NCI-H524 treated with DMSO at 0.1 percent for 48 hours (cell line): Measurements from ENCODE around the gene CALHM2.
"Not testable (repeated sequence)": the region's sequence is repeated elsewhere in the genome, so short reads cannot be mapped to it uniquely, and the experiment has no call there.

Experiments
- DNase-seq: peaks from one replicate; lab custom pipeline; 2025; lab: John Stamatoyannopoulos, UW

CALHM2 gene

DNA sequence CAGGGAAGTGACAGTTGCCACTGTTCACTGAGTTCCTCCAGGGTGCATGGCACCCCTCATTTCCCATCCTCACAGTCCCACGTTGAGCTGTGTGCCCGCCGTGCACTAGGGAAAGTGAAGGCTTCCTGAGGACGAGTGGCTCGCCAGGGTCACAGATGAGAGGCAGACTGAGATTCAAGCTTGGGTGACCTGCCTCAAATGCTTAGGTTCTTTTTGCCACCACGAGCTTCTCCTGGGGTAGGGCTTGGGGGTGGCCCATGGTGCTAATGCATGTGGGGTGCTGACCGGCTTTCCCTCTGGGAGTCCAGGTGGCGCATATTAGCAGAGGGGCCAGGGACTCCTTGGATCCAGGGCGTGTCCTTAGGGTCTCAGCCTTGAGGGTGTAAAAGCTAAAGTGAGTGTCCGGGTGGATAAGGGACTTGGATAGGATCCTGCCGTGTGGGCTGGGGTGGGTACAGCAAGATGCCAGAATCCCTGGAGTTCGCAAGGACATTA lies 1.9 kb downstream of the CALHM2 start:
- DNase-seq: no peak

DNA sequence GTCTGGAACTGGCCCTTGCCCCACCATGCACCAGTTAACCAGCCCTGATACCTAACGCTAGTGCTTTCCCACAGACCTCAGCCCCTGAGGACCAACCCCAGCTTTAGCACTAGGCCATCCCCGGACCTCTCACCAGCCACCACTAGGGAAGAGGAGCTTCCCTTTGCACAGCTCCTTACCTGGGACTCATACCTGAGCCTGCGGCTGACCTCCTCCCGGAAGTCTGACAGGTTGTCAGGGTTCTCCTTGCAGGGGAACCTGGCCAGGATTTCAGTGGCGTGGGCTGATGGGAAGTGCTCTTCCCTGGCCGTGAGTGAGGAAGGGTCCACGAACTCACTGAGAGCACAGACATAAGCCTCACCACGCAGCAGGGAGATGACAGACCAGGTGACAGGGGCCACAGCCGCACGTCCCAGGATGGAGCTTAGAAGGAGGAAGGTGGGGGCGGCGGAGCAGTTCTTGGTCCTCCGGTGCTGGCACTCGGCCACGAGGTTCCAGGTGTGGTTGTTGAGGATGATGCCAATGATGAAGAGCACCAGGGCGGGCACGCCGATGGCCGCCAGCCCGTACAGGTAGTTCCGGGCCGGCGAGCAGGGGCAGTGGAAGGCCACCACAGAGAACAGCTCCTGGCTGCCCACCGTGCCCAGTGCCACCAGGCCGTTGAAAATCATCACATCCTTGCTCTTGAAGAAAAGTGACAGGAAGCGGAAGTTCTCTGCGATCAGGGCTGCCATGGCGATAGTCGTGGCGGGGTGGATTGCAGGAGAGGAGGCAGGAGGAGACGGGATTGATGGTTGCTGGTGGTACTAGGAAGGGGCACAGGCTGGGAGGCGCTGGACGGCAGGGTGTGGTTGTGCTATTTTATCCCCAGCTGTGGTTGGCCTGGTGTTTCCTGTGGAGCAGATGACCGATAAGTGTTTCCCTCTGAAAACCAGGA lies 2.7 kb downstream of the CALHM2 start:
- DNase-seq: no peak

GRCh38 chr10:103448746-103449145 lies 3.4 kb downstream of the CALHM2 start:
- DNase-seq: no peak

GRCh38 chr10:103447187-103447586 lies 5.0 kb downstream of the CALHM2 start:
- no peak for DNase-seq

- no peak for DNase-seq
Observed at GRCh38 chr10:103445767-103446567, 6.2 kb downstream of the CALHM2 start.

DNA sequence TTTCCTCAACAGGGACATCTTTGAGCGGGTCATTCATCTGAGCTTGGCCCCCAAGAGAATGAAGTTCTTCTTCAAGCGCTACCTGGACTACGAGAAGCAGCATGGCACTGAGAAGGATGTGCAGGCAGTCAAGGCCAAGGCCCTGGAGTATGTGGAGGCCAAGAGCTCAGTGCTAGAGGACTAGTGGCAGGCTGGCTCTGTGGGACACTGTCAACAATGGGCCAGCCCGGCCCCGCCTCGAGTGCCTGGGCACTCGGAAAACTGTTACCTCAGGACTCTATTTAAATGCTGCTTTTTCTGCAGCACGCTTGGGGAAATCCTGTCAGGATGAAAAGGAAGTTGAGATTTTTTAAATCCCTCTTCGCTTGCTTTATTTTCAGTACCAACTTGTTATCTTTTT lies 6.8 kb downstream of the CALHM2 start:
- no peak for DNase-seq

- no peak for DNase-seq
Observed at GRCh38 chr10:103444478-103444877, 7.7 kb downstream of the CALHM2 start.

DNA sequence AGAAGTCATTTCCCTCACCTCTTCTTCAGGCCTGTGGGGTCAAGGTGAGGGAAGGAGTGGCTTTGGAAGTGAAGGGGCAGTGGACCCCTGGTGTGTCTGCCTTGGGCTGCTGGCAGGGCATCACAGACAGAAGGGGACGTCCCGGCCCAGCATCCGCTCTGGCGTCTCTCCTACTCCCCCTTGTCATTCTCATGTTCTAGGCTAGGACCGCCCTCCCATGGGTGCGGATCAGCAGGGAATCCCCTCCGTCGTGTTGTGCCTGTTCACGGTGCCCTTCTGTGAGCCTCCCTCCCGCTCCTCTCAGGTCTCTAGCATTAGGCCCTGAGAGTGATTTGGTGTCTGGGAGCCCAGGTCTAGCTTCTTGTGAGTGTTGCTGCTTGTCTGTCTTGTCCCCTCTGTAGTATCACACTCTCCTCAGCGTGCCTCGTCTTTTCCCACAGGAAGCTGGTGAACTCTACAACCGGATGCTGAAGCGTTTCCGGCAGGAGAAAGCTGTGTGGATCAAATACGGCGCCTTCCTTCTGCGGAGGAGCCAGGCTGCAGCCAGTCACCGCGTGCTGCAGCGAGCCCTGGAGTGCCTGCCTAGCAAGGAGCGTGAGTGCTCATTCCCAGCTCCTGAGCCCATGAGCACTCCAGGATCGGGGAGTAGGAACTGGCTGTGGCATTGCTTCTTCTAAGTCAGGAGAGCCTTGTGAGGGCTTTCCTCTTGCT lies 8.5 kb downstream of the CALHM2 start:
- no peak for DNase-seq

DNA sequence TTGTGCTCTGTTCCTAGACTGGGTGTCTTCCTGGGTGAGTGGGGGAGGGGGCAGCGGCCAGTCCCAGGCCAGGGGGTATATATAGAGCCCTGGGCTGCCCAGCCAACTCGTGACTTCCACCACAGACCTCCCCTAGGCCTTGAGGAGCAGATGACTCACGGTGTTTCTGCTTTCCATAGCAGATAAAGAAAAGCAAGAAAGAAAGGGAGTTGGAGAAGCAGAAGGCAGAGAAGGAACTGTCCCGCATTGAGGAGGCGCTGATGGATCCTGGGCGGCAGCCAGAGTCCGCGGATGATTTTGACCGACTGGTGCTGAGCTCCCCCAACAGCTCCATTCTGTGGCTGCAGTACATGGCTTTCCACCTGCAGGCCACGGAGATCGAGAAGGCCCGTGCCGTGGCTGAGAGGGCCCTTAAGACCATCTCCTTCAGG lies 10.1 kb downstream of the CALHM2 start:
- DNase-seq: no peak

- DNase-seq: no peak
Observed at GRCh38 chr10:103441611-103442010, 10.6 kb downstream of the CALHM2 start.

DNA sequence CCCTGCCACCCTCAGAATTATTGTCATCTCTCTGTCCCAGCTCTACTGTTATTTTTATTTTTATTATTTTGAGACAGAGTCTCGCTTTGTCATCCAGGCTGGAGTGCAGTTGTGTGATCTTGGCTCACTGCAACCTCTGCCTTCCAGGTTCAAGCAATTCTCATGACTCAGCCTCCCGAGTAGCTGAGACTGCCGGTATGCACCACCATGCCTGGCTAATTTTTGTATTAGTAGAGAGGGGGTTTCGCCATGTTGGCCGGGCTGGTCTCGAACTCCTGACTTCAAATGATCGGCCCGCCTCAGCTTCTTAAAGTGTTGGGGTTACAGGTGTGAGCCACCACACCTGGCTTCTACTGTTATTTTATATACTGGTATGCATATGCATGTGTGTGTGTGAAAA lies 11.0 kb downstream of the CALHM2 start:
- DNase-seq: no peak

DNA sequence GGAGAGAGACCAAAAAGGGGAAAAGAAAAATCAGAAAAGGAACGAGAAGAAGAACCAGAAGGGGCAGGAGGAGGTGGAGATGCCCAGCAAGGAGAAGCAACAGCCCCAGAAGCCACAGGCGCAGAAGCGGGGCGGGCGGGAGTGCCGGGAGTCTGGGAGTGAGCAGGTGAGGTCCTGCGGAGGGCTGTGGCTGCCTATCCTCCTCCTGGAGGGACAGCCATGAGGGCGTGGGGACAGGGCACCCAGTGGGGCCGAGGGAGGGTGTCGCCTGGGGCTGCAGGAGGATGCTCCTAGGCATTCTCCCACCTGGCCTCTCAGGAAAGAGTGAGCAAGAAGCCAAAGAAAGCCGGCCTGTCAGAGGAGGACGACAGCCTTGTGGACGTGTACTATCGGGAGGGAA lies 11.8 kb downstream of the CALHM2 start:
- DNase-seq: no peak

GRCh38 chr10:103439776-103440175 lies 12.4 kb downstream of the CALHM2 start:
- no peak for DNase-seq

- DNase-seq: no peak
Observed at GRCh38 chr10:103433858-103434257, 18.3 kb downstream of the CALHM2 start.

GRCh38 chr10:103431902-103432301 lies 20.3 kb downstream of the CALHM2 start:
- no peak for DNase-seq

DNA sequence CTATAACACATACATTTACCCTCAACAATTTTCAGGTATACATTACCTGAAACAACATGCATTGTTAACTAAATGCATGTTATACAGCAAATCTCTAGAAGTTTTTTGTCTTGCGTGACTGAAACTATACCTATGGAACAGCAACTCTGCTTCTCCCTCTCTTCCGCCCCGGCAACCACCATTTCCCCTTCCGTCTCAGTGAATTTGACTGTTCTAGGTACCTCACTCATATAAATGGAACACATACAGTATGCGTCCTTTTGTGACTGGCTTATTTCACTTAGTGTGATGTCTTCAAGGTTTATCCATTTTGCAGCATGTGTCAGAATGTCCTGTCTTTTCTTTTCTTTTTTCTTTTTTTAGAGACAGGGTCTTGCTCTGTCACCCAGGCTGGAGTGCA lies 22.5 kb downstream of the CALHM2 start:
- no peak for DNase-seq

- DNase-seq: no peak
Observed at GRCh38 chr10:103428989-103429643, 23.1 kb downstream of the CALHM2 start.

DNA sequence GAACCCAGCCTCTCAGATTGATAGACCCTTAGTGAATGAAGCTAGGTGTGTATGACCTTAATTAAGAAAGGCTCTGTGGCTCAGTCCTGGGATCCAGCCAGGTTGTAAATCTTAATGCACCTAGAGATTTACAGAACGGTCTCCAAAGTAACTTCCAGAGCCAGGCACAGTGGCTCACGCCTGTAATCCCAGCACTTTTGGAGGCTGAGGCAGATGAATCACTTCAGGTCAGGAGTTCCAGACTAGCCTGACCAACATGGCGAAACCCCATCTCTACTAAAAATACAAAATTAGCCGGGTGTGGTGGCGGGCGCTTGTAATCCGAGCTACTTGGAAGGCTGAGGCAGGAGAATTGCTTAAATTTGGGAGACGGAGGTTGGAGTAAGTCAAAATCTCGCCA lies 24.3 kb downstream of the CALHM2 start:
- DNase-seq: no peak

DNA sequence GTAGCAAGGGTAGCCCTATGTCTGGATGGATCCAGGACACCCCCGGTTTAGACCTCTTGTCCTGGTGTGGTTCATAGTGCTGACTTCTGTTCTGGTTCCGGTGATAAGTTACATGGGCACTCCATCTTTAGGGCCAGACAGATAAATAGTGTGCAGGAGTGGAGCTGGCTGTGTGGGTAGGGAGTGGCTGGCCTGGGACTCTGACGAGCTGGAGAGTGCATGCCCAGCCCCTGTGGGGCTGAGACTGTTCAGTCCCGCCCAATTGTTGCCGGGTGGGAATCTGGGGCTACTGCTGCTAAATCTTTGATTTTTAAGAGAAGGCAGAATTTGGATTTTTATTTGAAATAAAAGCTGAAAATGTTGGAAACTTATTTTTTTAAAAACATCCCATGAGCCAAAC lies 28.4 kb downstream of the CALHM2 start:
- no peak for DNase-seq

DNA sequence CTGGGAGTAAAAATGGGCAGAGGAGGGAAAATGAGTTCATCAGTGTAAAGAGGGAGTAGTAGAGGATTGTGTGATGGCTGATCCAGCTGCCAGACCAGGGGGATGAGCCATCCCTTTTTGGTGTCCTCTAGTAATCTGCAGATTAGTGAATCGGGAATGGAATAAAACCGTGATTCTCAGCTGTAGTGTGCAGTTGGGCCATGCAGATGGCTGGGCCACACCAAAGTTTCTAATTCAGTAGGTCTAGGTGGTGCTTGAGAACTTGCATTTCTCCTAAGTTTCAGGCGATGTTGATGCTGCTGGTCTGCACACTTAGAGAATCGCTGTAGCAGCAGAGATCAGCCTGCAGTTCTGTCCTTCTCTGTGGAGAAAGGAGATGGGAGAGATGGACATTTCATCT lies 33.1 kb downstream of the CALHM2 start:
- no peak for DNase-seq

- no peak for DNase-seq
Observed at GRCh38 chr10:103417601-103418000, 34.6 kb downstream of the CALHM2 start.

- DNase-seq: not testable (repeated sequence)
Observed at GRCh38 chr10:103417148-103417469, 35.1 kb downstream of the CALHM2 start.
